Body of pancreas (tissue), 4 donors: Measurements from ENCODE around the gene MUC6.

Source experiments
- CTCF ChIP-seq, 7 experiments: fragments of 450-650 bp in 4 of 7; fragments of 200-600 bp in 3 of 7; sonication (generic) in 3 of 7; IDR thresholded peaks; one replicate each; pipeline ENCODE4 v1.5.1; 2016 to 2019; ENCODE audit warnings: antibody characterized with exemption in 7 of 7
- POLR2A ChIP-seq, 3 donors: fragments of 450-650 bp; IDR thresholded peaks; one replicate each; pipeline ENCODE4 v1.6.1; 2016; ENCODE audit warnings: antibody characterized with exemption in 3 of 3, mild to moderate bottlenecking in 2 of 3

- TF ChIP-seq POLR2A (IDR thresholded peaks at IDR 0.05) (no peak), CTCF (IDR thresholded peaks at IDR 0.05) (no peak)
These were observed 44.7 kb downstream of the MUC6 start for GRCh38 chr11:991711-992307.
